Spleen (tissue), 11 donors: ENCODE data around the gene RPTOR. TPM values are rescaled to one million over a fixed set of nuclear protein-coding genes. Genes with fewer than 3 reads are reported as not detected.

Experiments used
- DNase-seq: peaks from one replicate; pipeline ENCODE4 v3.0.0-alpha.2; 2020
- H3K27ac ChIP-seq, 8 donors: fragments of 200-600 bp; sonication (generic) in 7 of 8; 1 replicate in 4 of 8; 2 replicates in 4 of 8; pipeline versions ENCODE4 v1.5.0 to v1.8.0; 2016 to 2021; ENCODE audit warnings: inconsistent platforms in 4 of 8, mild to moderate bottlenecking in 4 of 8, moderate library complexity in 1 of 8
- H3K27me3 ChIP-seq, 7 donors: fragments of 200-600 bp; sonication (generic) in 6 of 7; replicated peaks in 1 of 7; 1 replicate in 4 of 7; 2 replicates in 3 of 7; pipeline versions ENCODE4 v1.5.0 to v1.8.0; 2016 to 2021; ENCODE audit warnings: inconsistent platforms in 3 of 7, mild to moderate bottlenecking in 1 of 7
- H3K36me3 ChIP-seq, 6 donors: fragments of 200-600 bp; sonication (generic) in 5 of 6; 1 replicate in 4 of 6; 2 replicates in 2 of 6; pipeline versions ENCODE4 v1.5.0 to v1.8.0; 2016 to 2021; ENCODE audit warnings: inconsistent platforms in 2 of 6
- H3K4me1 ChIP-seq, 6 donors: fragments of 200-600 bp; sonication (generic) in 5 of 6; 1 replicate in 3 of 6; 2 replicates in 3 of 6; pipeline versions ENCODE4 v1.5.0 to v1.8.0; 2016 to 2021; ENCODE audit warnings: inconsistent platforms in 3 of 6
- H3K4me3 ChIP-seq, 8 donors: fragments of 200-600 bp; sonication (generic) in 7 of 8; 1 replicate in 4 of 8; 2 replicates in 4 of 8; pipeline versions ENCODE4 v1.5.0 to v1.8.0; 2016 to 2021; ENCODE audit warnings: inconsistent platforms in 4 of 8, mild to moderate bottlenecking in 4 of 8, moderate library complexity in 2 of 8
- H3K9me3 ChIP-seq, 8 donors: fragments of 200-600 bp; sonication (generic) in 7 of 8; 1 replicate in 4 of 8; 2 replicates in 4 of 8; pipeline versions ENCODE4 v1.5.0 to v1.8.0; 2016 to 2021; ENCODE audit warnings: inconsistent platforms in 4 of 8
- CTCF ChIP-seq, 11 experiments: fragments of 200-600 bp in 7 of 11; fragments of 450-650 bp in 4 of 11; sonication (generic) in 4 of 11; IDR thresholded peaks in 8 of 11; conservative IDR thresholded peaks in 3 of 11; 1 replicate in 7 of 11; 2 replicates in 4 of 11; pipeline versions ENCODE4 v1.4.0 to v1.8.0; 2016 to 2021; ENCODE audit warnings: antibody characterized with exemption in 11 of 11, inconsistent platforms in 4 of 11, mild to moderate bottlenecking in 1 of 11
- POLR2A ChIP-seq, 3 donors: fragments of 450-650 bp; IDR thresholded peaks; one replicate each; pipeline ENCODE4 v1.5.1; 2017; ENCODE audit warnings: antibody characterized with exemption in 3 of 3, mild to moderate bottlenecking in 1 of 3
- POLR2AphosphoS5 ChIP-seq, 3 donors: sonication (generic); formaldehyde crosslinking; IDR thresholded peaks; one replicate each; pipeline ENCODE4 v1.5.1; 2017; ENCODE audit warnings: antibody characterized with exemption in 3 of 3
- WGBS, 5 donors: extraction: QIAGEN DNeasy Blood & Tissue Kit in 3 of 5; methylation state at CpG; one replicate each; pipeline versions ENCODE4 v1.1.5 to v1.1.7; 2013 to 2018; 5-methylcytosine and 5-hydroxymethylcytosine counted together
- intact Hi-C: fragments of 100-400 bp; cut with DNase I; formaldehyde crosslinking; loops from one replicate; pipeline ENCODE4 v1.15.0; 2023; ENCODE audit warnings: low total_unique reads
- polyA plus RNA-seq, 3 donors: library from polyadenylated mRNA; stranded (reverse); fragments of 200-250 nt; gene quantifications; one replicate each; pipeline ENCODE4 v1.2.1, GENCODE V29; 2013
- total RNA-seq, 7 donors: library from RNA; depleted of rRNA in 3 of 7; stranded (reverse); fragments of >200 nt in 3 of 7; fragmentation: NEBNext Ultra II Directional in 4 of 7; extraction: Animal tissue kit (Norgen Biotek cat#: 25700) in 4 of 7; gene quantifications; one replicate each; pipeline versions ENCODE4 v1.1.0 to v1.2.1, GENCODE V29; 2016 to 2021
- donor health status: healthy with polysubstance abuse.
- donor health status: DM: no; HTN: no; CAD: no; lungs with moderate emphysema.
- donor health status: DM: no; HTN: no; CAD: no.
- donor health status: Bipolar disorder and iron deficiency.
- donor health status: healthy.
- donor health status: DM: no; HTN: no; CAD: no.
- donor health status: DM: yes; HTN: yes; CAD: no.

Gene RPTOR
- total and polyA plus RNA-seq, 10 donors: 3.1 to 61.2 (median 40.7) TPM

- peak overlapping the region in 6 of 8 donors; percentile 13 to 75 (median 50) for H3K27ac ChIP-seq
- H3K9me3 ChIP-seq: no peaks in the 10 kb centered on the region
- DNase-seq: peak; percentile 84
- intact Hi-C loops: no loop called here
- H3K27me3 ChIP-seq: no peaks in the 10 kb centered on the region
- no peak overlapping the region for H3K4me3 ChIP-seq
- WGBS, 5 donors: 46 to 71% (median 55%) methylated on average over 16 to 20 of the region's 20 CpGs
- peaks cover 0 to 65% (median 17%) of the 10 kb centered on the region in 6 donors for H3K36me3 ChIP-seq
- H3K4me1 ChIP-seq: peaks cover 0 to 34% (median 20%) of the 10 kb centered on the region in 6 donors
- TF ChIP-seq CTCF (IDR thresholded peaks at IDR 0.05 in 8 of 11, conservative IDR thresholded peaks at IDR 0.05 in 3 of 11): no peak
- TF ChIP-seq POLR2AphosphoS5 (IDR thresholded peaks at IDR 0.05): peak in 2 of 3 donors; percentile 38 to 49
- TF ChIP-seq POLR2A (IDR thresholded peaks at IDR 0.05): no peak
Observed at GRCh38 chr17:80826955-80827645, 282.5 kb downstream of the RPTOR start.

- Histone ChIP-seq H3K27me3 (no peaks in the 10 kb centered on the region), H3K9me3 (no peaks in the 10 kb centered on the region), H3K4me1 (peaks cover 0 to 42% (median 28%) of the 10 kb centered on the region in 6 donors), H3K36me3 (peaks cover 0 to 56% (median 15%) of the 10 kb centered on the region in 6 donors), H3K4me3 (no peak overlapping the region), H3K27ac (peak overlapping the region in 4 of 8 donors; percentile 34 to 75 (median 60))
- 81 to 87% (median 86%) methylated on average over 24 to 34 of the region's 34 CpGs for WGBS, 5 donors
- peak; percentile 59 for DNase-seq
- TF ChIP-seq CTCF (IDR thresholded peaks at IDR 0.05 in 8 of 11, conservative IDR thresholded peaks at IDR 0.05 in 3 of 11): no peak
- TF ChIP-seq POLR2A (IDR thresholded peaks at IDR 0.05): no peak
- TF ChIP-seq POLR2AphosphoS5 (IDR thresholded peaks at IDR 0.05): no peak
- intact Hi-C loops: no loop called here
Observed at GRCh38 chr17:80827646-80828643, 283.3 kb downstream of the RPTOR start.

- WGBS, 5 donors: 92 to 94% (median 92%) methylated on average over 26 of the region's 26 CpGs
Observed at GRCh38 chr17:80829166-80829813, 284.7 kb downstream of the RPTOR start.

GRCh38 chr17:80830020-80830780 is 285.6 kb downstream of the RPTOR start:
- intact Hi-C loops: no loop called here
- DNase-seq: no peak
- H3K4me1 ChIP-seq: peaks cover 8 to 48% (median 37%) of the 10 kb centered on the region in 6 donors
- no peak overlapping the region for H3K4me3 ChIP-seq
- 94 to 98% (median 96%) methylated on average over 27 of the region's 27 CpGs for WGBS, 5 donors
- TF ChIP-seq POLR2A (IDR thresholded peaks at IDR 0.05): no peak
- no peak for TF ChIP-seq CTCF (IDR thresholded peaks at IDR 0.05 in 8 of 11, conservative IDR thresholded peaks at IDR 0.05 in 3 of 11)
- no peak for TF ChIP-seq POLR2AphosphoS5 (IDR thresholded peaks at IDR 0.05)
- H3K9me3 ChIP-seq: no peaks in the 10 kb centered on the region
- H3K36me3 ChIP-seq: peaks cover 0 to 34% (median 11%) of the 10 kb centered on the region in 6 donors
- H3K27ac ChIP-seq: no peak overlapping the region
- no peaks in the 10 kb centered on the region for H3K27me3 ChIP-seq

More at GRCh38 chr17:80829166-80829813, 284.7 kb downstream of the RPTOR start:
- no peaks in the 10 kb centered on the region for H3K27me3 ChIP-seq
- H3K9me3 ChIP-seq: no peaks in the 10 kb centered on the region
- peaks cover 0 to 43% (median 11%) of the 10 kb centered on the region in 6 donors for H3K36me3 ChIP-seq
- no peak overlapping the region for H3K27ac ChIP-seq
- peaks cover 8 to 52% (median 38%) of the 10 kb centered on the region in 6 donors for H3K4me1 ChIP-seq
- no peak overlapping the region for H3K4me3 ChIP-seq
- intact Hi-C loops: no loop called here
- no peak for DNase-seq
- TF ChIP-seq POLR2AphosphoS5 (IDR thresholded peaks at IDR 0.05): no peak
- TF ChIP-seq POLR2A (IDR thresholded peaks at IDR 0.05): no peak
